ENCODE data around the gene FAM47E.
"Not testable (repeated sequence)": the region's sequence is repeated elsewhere in the genome, so short reads cannot be mapped to it uniquely, and the experiment has no call there.

The FAM47E gene

GRCh38 chr4:76240236-76240635 lies 11.3 kb upstream of the FAM47E start:
- H2AFZ ChIP-seq (ENCODE audit: low read depth, low read length): no peak overlapping the region
- no peak for TF ChIP-seq EZH2 (IDR thresholded peaks at IDR 0.05; ENCODE audit: borderline replicate concordance, low read depth, low read length, severe bottlenecking)
- TF ChIP-seq CTCF (IDR thresholded peaks at IDR 0.05; ENCODE audit: borderline replicate concordance, extremely low read depth, low read length, poor library complexity, severe bottlenecking): no peak

DNA sequence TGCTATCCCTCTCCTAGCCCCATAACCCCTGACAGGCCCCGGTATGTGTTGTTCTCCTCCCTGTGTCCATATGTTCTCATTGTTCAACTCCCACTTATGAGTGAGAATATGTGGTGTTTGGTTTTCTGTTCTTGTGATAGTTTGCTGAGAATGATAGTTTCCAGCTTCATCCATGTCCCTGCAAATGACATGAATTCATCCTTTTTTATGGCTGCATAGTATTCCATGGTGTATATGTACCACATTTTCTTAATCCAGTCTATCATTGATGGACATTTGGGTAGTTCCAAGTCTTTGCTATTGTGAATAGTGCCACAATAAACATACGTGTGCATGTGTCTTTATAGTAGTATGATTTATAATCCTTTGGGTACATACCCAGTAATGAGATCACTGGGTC lies 7.6 kb upstream of the FAM47E start:
- H3K9ac ChIP-seq (ENCODE audit: low read depth, low read length); H3K4me1 ChIP-seq (ENCODE audit: insufficient read depth, low read length); H2AFZ ChIP-seq (ENCODE audit: low read depth, low read length); H3K9me3 ChIP-seq (ENCODE audit: insufficient read depth, low read length, severe bottlenecking); H3K27ac ChIP-seq (ENCODE audit: low read length); H4K20me1 ChIP-seq (ENCODE audit: insufficient read depth, low read length); ATAC-seq (ENCODE audit: insufficient read depth, low read depth); H3K36me3 ChIP-seq (ENCODE audit: insufficient read depth, low read length); H3K27me3 ChIP-seq (ENCODE audit: insufficient read depth, low read length, poor library complexity); DNase-seq; H3K79me2 ChIP-seq (ENCODE audit: insufficient read depth, low read length); H3K4me2 ChIP-seq (ENCODE audit: insufficient read depth, low read length); H3K4me3 ChIP-seq (ENCODE audit: low read depth in 1 of 2, low read length in 2 of 2): not testable (repeated sequence)

More at GRCh38 chr4:76240236-76240635, 11.3 kb upstream of the FAM47E start:
- Histone ChIP-seq H4K20me1 (ENCODE audit: insufficient read depth, low read length) (no peaks in the 10 kb centered on the region), H3K9me3 (ENCODE audit: insufficient read depth, low read length, severe bottlenecking) (no peaks in the 10 kb centered on the region), H3K79me2 (ENCODE audit: insufficient read depth, low read length) (no peaks in the 10 kb centered on the region), H3K4me1 (ENCODE audit: insufficient read depth, low read length) (no peaks in the 10 kb centered on the region), H3K4me2 (ENCODE audit: insufficient read depth, low read length) (no peak overlapping the region), H3K27ac (ENCODE audit: low read length) (no peak overlapping the region), H3K27me3 (ENCODE audit: insufficient read depth, low read length, poor library complexity) (no peaks in the 10 kb centered on the region), H3K9ac (ENCODE audit: low read depth, low read length) (no peak overlapping the region), H3K36me3 (ENCODE audit: insufficient read depth, low read length) (no peaks in the 10 kb centered on the region), H3K4me3 (ENCODE audit: low read depth in 1 of 2, low read length in 2 of 2) (no peak overlapping the region)
- no peak for DNase-seq
- no peak for ATAC-seq (ENCODE audit: insufficient read depth, low read depth)

DNA sequence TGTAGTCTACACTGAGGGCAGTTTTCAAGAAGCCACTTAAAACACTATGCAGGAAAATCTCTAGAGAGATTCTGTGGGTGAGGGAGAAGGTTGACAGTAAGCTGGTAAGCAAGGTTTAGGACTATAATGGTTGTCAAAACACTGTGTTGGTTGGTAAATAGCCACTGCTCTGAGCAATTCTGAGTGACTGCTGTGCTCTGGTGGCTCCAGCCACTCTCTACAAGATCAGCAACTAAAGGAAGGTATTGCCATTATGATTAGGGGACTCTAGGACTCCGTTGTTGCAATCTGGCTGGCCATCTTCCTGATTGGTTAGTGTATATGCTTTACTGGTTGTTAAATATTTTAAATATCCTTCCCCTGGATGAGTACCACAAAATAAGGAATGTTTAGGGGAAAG lies 5.5 kb upstream of the FAM47E start:
- peaks cover 6% of the 10 kb centered on the region for H3K27me3 ChIP-seq (ENCODE audit: insufficient read depth, low read length, poor library complexity)
- no peak overlapping the region for H3K4me3 ChIP-seq (ENCODE audit: low read depth in 1 of 2, low read length in 2 of 2)
- no peak overlapping the region for H3K4me2 ChIP-seq (ENCODE audit: insufficient read depth, low read length)
- ATAC-seq (ENCODE audit: insufficient read depth, low read depth) (no peak), DNase-seq (no peak)
- H3K9me3 ChIP-seq (ENCODE audit: insufficient read depth, low read length, severe bottlenecking): no peaks in the 10 kb centered on the region
- no peaks in the 10 kb centered on the region for H3K79me2 ChIP-seq (ENCODE audit: insufficient read depth, low read length)
- TF ChIP-seq EZH2 (IDR thresholded peaks at IDR 0.05; ENCODE audit: borderline replicate concordance, low read depth, low read length, severe bottlenecking): no peak
- TF ChIP-seq CTCF (IDR thresholded peaks at IDR 0.05; ENCODE audit: borderline replicate concordance, extremely low read depth, low read length, poor library complexity, severe bottlenecking): no peak
- H3K27ac ChIP-seq (ENCODE audit: low read length): no peak overlapping the region
- no peaks in the 10 kb centered on the region for H3K4me1 ChIP-seq (ENCODE audit: insufficient read depth, low read length)
- no peak overlapping the region for H2AFZ ChIP-seq (ENCODE audit: low read depth, low read length)
- no peaks in the 10 kb centered on the region for H3K36me3 ChIP-seq (ENCODE audit: insufficient read depth, low read length)
- H4K20me1 ChIP-seq (ENCODE audit: insufficient read depth, low read length): no peaks in the 10 kb centered on the region
- no peak overlapping the region for H3K9ac ChIP-seq (ENCODE audit: low read depth, low read length)

- Histone ChIP-seq H3K9ac (ENCODE audit: low read depth, low read length) (no peak overlapping the region), H3K36me3 (ENCODE audit: insufficient read depth, low read length) (no peaks in the 10 kb centered on the region), H3K9me3 (ENCODE audit: insufficient read depth, low read length, severe bottlenecking) (no peaks in the 10 kb centered on the region), H3K79me2 (ENCODE audit: insufficient read depth, low read length) (no peaks in the 10 kb centered on the region), H3K27ac (ENCODE audit: low read length) (no peak overlapping the region), H3K4me1 (ENCODE audit: insufficient read depth, low read length) (no peaks in the 10 kb centered on the region), H3K4me3 (ENCODE audit: low read depth in 1 of 2, low read length in 2 of 2) (no peak overlapping the region), H3K27me3 (ENCODE audit: insufficient read depth, low read length, poor library complexity) (peaks cover 6% of the 10 kb centered on the region), H2AFZ (ENCODE audit: low read depth, low read length) (no peak overlapping the region), H3K4me2 (ENCODE audit: insufficient read depth, low read length) (no peak overlapping the region), H4K20me1 (ENCODE audit: insufficient read depth, low read length) (no peaks in the 10 kb centered on the region)
- TF ChIP-seq EZH2 (IDR thresholded peaks at IDR 0.05; ENCODE audit: borderline replicate concordance, low read depth, low read length, severe bottlenecking): no peak
- no peak for TF ChIP-seq CTCF (IDR thresholded peaks at IDR 0.05; ENCODE audit: borderline replicate concordance, extremely low read depth, low read length, poor library complexity, severe bottlenecking)
- DNase-seq: no peak
- ATAC-seq (ENCODE audit: insufficient read depth, low read depth): no peak
Measured at GRCh38 chr4:76246852-76247251, 4.7 kb upstream of the FAM47E start.

Measured in DND-41 (cell line).